Immature natural killer cell (primary cell): ENCODE data around the gene SYNPO. TPM values are rescaled to one million over a fixed set of nuclear protein-coding genes. Genes with fewer than 3 reads are reported as not detected.

ENCODE experiments used
- DNase-seq, 3 donors: peaks; one replicate each; pipeline ENCODE4 v3.0.0; 2022; ENCODE audit warnings: mixed read lengths in 1 of 3
- H3K27ac Mint-ChIP-seq, 6 donors: one replicate each; pipeline ENCODE4 v1.8.0; 2020; ENCODE audit warnings: mixed read lengths in 6 of 6, mild to moderate bottlenecking in 5 of 6, inconsistent platforms in 4 of 6, moderate library complexity in 3 of 6
- H3K27me3 Mint-ChIP-seq, 3 donors: one replicate each; pipeline ENCODE4 v1.8.0; 2020 to 2021; ENCODE audit warnings: low read depth in 3 of 3, mild to moderate bottlenecking in 3 of 3, mixed read lengths in 3 of 3, moderate library complexity in 3 of 3, inconsistent platforms in 1 of 3
- H3K36me3 Mint-ChIP-seq, 3 donors: one replicate each; pipeline ENCODE4 v1.8.0; 2020; ENCODE audit warnings: mixed read lengths in 3 of 3, inconsistent platforms in 2 of 3, mild to moderate bottlenecking in 2 of 3
- H3K4me1 Mint-ChIP-seq, 2 donors: one replicate each; pipeline ENCODE4 v1.8.0; 2020; ENCODE audit warnings: inconsistent platforms in 2 of 2, mild to moderate bottlenecking in 2 of 2, mixed read lengths in 2 of 2, moderate library complexity in 1 of 2
- H3K4me3 Mint-ChIP-seq, 5 donors: one replicate each; pipeline ENCODE4 v1.8.0; 2020; ENCODE audit warnings: mild to moderate bottlenecking in 5 of 5, mixed read lengths in 5 of 5, inconsistent platforms in 3 of 5, moderate library complexity in 3 of 5
- H3K9me3 Mint-ChIP-seq, 6 donors: one replicate each; pipeline ENCODE4 v1.8.0; 2020; ENCODE audit warnings: mild to moderate bottlenecking in 6 of 6, mixed read lengths in 6 of 6, inconsistent platforms in 4 of 6, moderate library complexity in 3 of 6
- polyA plus RNA-seq, 3 donors: library from polyadenylated mRNA; unstranded; fragments of 300-500 nt; fragmentation: Illumina TruSeq; gene quantifications; one replicate each; pipeline ENCODE4 v1.2.3, GENCODE V29; 2021

Gene SYNPO
- polyA plus RNA-seq, 3 donors from 2014 or later: not detected

DNA sequence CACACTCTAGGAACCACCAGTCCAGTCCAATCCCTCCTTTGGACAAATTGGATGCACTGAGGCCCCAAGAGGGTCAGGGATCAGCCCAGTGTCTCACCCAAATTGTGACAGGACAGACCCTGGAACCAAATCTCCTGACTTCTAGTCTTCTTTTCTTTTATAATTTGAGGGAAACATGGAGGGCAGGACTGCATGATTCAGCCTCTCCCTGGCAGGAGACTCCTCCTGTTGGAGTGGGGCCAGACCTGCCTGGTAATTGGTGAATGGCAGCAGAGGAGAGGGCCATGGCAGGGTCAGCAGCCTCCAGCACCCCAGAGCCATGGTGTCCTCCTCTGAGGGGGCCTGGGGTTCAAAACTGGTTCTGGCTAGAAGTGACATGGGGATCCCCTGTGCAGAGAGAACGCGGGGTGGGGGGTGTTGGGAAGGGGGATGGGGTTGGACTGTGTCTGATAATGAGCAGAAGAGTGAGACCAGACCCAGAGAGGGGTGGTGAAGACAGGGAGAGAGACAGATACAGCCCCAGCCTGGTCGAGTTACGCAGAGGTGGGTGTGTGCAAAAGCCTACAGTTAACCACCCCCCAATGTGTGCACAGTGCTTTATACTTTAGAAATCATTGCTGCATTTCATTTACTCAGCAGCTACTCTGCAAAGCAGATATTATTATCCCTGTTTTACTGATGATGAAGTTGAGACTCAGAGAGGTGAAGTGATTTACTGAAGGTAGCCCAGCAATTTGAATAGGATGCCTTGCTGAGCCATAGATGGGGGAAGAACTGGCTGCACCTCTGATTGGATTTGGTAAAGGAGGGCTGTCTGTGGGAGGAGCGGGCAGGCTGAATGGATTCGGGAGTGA is 3.8 kb upstream of the SYNPO start:
- Mint-ChIP-seq H3K27me3 (peaks cover 5 to 15% (median 5%) of the 10 kb centered on the region in 3 donors), H3K36me3 (no peaks in the 10 kb centered on the region), H3K9me3 (no peaks in the 10 kb centered on the region), H3K27ac (no peak overlapping the region), H3K4me3 (no peak overlapping the region), H3K4me1 (no peaks in the 10 kb centered on the region)
- no peak for DNase-seq

DNA sequence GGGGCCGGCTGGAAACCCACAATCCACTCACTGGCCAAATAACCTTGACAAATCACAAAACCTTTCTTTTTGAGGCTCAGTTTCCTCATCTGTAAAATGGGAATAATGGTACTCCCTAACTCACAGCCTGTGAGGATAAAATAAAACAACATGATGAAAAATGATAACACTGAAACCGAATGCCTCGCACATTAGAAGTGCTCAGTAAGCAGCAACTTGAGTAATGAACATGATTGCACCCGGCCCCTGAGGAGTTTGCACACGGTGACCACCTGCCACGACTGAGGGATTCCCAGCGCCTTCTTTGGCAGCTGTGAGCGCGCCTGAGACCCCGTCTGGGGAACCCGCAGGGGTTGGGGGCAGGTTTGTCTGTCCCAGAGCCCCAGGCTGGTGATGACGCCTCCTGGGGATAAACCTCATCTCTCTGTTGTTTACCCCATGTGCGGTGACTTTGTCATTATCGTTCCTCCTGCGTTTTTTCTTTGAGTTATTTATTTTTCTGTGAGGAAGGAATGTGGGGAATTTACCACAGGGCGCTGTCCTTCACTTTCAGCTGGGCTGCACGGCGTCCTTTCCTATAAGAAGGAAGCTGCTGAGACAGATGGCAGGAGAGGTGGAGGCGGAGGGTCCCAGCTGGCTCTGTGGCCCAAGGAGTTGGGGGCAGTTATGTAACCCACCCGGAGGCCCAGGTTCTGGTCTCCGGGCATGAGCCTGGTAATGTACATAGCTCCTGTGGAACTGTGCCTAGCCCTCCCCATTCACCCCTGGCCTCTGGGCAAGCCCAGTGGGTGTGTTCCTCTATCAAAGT is 3.0 kb upstream of the SYNPO start:
- Mint-ChIP-seq H3K27me3 (peaks cover 5 to 15% (median 5%) of the 10 kb centered on the region in 3 donors), H3K36me3 (no peaks in the 10 kb centered on the region), H3K4me3 (no peak overlapping the region), H3K4me1 (no peaks in the 10 kb centered on the region), H3K9me3 (no peaks in the 10 kb centered on the region), H3K27ac (no peak overlapping the region)
- no peak for DNase-seq

DNA sequence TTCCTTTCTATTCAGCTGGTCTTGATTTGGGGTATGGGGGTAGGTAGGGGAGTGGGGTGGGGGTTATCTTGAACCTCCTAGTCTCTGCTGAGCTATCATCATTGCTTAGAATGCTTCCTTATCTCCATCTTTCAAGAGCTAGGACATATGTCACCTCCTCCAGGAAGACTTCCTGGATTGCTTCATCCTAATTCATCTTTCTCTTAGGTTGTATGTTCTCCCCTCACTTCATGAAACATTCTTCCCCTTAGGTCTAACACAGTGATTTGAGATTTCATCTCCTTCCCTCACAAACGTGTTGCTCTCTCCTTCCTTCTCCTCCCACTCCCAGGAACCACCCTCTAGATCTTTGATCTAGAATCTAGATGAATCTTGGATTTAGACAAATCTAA is 2.4 kb upstream of the SYNPO start:
- DNase-seq: no peak
- H3K27me3 Mint-ChIP-seq: peaks cover 3 to 15% (median 7%) of the 10 kb centered on the region in 3 donors
- H3K4me3 Mint-ChIP-seq: no peak overlapping the region
- H3K4me1 Mint-ChIP-seq: no peaks in the 10 kb centered on the region
- no peak overlapping the region for H3K27ac Mint-ChIP-seq
- H3K9me3 Mint-ChIP-seq: no peaks in the 10 kb centered on the region
- no peaks in the 10 kb centered on the region for H3K36me3 Mint-ChIP-seq

DNA sequence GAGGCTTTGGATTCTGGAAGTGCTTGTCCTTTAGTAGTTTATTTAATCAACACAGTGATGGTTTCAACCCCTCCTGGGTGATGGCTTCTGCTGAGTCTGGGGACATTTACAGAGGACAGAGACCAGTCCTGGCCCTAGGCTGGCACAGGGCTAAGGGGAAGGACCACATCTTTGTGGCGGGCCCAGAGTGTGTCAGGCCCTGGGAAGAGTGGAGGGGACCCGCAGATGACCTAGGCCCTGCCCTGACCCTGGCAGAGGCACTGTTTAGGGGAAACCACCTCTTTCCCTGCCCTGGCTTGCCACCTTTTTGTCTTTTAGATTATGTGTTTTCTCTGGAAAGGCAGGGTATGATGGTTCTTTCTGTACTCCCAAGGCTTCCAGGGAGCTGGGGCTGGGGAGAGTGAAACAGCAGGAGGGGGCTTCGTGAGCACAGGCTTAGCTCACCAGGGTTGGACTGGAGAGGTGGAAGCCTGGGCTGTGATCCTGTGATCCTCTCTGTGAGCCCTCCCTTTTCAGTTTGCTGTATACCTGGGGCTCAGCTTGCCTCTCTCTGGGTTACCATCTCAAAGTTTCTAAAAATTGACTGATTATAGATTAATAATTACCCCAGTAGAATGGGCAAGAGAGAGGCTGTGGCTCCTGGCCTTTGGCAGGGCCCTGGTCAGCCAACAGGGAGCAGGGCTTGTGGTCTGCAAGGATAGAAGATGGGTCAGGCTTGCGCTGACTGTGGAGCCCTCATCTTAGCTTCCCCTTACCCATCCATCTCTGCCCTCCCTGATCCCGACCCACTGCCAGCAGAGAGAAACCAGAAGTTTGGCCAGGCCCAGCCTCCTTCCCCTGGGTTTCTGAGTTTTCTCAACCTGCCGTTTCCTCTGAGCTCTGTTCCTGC is 1.7 kb upstream of the SYNPO start:
- H3K4me3 Mint-ChIP-seq: no peak overlapping the region
- no peak for DNase-seq
- H3K4me1 Mint-ChIP-seq: no peaks in the 10 kb centered on the region
- H3K27ac Mint-ChIP-seq: no peak overlapping the region
- H3K27me3 Mint-ChIP-seq: peaks cover 3 to 11% (median 8%) of the 10 kb centered on the region in 3 donors
- no peaks in the 10 kb centered on the region for H3K9me3 Mint-ChIP-seq
- H3K36me3 Mint-ChIP-seq: no peaks in the 10 kb centered on the region

DNA sequence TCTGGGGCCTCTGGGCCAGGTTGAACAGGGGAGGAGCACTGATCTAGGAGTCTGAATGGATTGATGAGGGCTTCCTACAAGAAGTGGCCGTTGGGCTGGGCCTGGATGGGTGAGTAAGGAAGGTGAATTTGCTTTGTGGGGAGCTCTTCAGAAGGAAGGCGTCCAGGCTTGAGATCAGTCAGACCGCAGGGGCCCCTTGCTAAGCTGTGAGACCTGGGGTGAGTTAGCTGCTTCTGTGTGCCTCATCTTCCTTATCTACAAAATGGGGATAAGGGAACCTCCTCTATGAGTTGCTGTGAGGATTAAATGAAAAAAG is 1.1 kb upstream of the SYNPO start:
- Mint-ChIP-seq H3K36me3 (no peaks in the 10 kb centered on the region), H3K27ac (no peak overlapping the region), H3K9me3 (no peaks in the 10 kb centered on the region), H3K4me3 (no peak overlapping the region), H3K27me3 (peaks cover 0 to 11% (median 8%) of the 10 kb centered on the region in 3 donors), H3K4me1 (no peaks in the 10 kb centered on the region)
- DNase-seq: no peak

DNA sequence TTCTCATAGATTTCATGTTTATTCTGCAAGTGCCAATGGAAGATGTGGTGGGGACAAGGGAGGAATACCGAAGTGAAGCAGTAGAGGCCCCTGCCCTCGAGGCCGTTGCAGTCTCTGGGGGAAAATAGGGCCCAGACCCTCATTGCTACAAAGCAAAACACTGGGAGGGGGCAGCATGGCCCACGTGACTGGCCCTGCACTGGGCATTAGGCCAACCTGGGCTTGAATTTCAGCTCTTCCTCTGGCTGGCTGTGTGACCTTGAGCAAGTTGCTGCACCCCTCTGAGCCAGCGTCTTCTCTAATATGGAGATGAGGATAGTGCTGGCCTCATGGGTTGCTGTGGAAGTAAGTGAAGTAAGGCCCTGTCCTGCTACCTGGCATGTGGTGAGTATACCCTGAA is 709 bp upstream of the SYNPO start:
- Mint-ChIP-seq H3K9me3 (no peaks in the 10 kb centered on the region), H3K4me3 (no peak overlapping the region), H3K27ac (no peak overlapping the region), H3K4me1 (no peaks in the 10 kb centered on the region), H3K27me3 (peaks cover 0 to 9% (median 9%) of the 10 kb centered on the region in 3 donors), H3K36me3 (no peaks in the 10 kb centered on the region)
- no peak for DNase-seq

DNA sequence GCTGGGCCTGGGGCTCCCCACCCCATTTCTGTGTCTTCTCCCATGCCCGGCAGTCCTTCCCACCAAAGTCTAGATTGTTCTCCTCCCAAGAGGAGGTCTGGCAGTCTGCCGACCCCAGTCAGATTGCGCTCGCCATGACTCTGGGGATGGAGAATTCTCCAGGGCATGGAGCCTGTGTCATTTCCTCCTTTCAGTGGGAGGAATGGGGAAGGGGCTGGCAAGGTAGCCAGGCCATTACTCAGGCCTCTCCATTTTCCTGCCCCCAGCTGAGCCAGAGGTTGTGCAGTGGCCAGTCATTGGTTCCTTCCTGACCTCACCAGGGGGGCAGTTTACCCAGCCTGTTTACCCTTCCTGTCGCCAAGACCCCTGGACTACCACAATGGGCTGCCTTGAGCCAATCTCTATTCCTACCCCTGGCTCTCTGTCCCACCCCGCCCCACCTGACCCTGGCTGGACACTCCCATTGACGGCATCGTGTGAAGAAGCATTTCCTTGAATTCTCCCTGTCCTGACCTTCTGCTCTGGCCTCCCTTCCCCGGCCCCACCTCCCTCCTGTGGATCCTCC is 628 bp downstream of the SYNPO start:
- H3K27ac Mint-ChIP-seq: no peak overlapping the region
- no peak overlapping the region for H3K4me3 Mint-ChIP-seq
- no peaks in the 10 kb centered on the region for H3K36me3 Mint-ChIP-seq
- no peaks in the 10 kb centered on the region for H3K9me3 Mint-ChIP-seq
- no peaks in the 10 kb centered on the region for H3K4me1 Mint-ChIP-seq
- H3K27me3 Mint-ChIP-seq: peaks cover 0 to 6% (median 5%) of the 10 kb centered on the region in 3 donors
- no peak for DNase-seq

DNA sequence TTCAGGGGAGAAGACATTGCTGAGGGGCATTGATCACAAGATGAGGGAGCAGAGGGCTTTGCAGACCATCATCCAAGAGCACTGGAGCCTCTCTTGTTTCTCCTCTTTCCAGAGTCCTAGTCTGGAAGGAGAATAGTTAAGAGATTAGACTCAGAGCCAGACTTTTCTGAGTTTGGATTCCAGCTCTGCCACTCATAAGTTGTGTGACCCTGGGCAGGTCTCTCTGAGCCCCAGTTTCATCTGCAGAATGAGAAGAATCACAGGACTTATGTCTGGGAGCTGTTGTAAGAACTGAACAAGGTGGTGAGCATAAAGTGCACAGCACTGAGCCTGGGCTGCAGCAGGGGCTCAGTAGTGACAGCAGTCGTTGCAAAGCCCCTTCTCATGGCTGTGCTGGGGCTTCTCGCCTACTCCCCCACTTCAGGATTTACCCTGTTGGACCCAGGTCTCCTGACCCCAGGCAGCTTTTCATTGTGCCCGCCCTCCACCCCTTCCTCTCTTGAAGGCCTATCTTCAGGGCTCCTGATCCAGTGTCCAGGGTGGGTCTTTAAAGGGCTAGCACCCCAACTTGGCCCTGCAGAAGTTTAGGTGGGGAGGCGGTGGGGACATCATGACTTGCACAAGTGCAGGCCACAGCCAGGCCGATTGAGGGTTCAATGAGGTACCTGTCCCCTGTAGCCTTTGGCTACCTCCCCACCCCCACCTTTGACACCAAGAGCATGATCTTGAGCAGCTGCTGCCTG is 1.5 kb downstream of the SYNPO start:
- Mint-ChIP-seq H3K27ac (no peak overlapping the region), H3K4me1 (no peaks in the 10 kb centered on the region), H3K4me3 (no peak overlapping the region), H3K36me3 (no peaks in the 10 kb centered on the region), H3K27me3 (peaks cover 0 to 5% (median 3%) of the 10 kb centered on the region in 3 donors), H3K9me3 (no peaks in the 10 kb centered on the region)
- no peak for DNase-seq

DNA sequence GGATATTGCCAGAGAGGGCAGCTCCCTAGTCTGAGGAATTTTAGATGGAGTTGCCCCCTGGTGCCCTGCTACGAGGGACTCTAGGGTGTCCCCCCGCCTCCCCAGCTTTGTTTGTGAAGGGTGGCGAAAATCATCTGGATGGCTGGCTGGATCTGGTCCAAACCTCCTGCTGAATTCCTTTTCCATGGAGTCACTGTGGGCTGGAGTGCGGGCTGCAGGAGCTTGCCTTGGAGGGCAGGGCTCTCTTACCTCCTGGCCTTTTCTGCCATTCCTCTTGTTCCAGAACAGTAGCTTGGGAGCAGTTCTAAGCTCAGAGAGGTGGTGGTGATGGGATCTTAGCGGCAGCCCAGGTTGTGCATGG is 2.1 kb downstream of the SYNPO start:
- no peaks in the 10 kb centered on the region for H3K36me3 Mint-ChIP-seq
- no peak for DNase-seq
- no peak overlapping the region for H3K27ac Mint-ChIP-seq

DNA sequence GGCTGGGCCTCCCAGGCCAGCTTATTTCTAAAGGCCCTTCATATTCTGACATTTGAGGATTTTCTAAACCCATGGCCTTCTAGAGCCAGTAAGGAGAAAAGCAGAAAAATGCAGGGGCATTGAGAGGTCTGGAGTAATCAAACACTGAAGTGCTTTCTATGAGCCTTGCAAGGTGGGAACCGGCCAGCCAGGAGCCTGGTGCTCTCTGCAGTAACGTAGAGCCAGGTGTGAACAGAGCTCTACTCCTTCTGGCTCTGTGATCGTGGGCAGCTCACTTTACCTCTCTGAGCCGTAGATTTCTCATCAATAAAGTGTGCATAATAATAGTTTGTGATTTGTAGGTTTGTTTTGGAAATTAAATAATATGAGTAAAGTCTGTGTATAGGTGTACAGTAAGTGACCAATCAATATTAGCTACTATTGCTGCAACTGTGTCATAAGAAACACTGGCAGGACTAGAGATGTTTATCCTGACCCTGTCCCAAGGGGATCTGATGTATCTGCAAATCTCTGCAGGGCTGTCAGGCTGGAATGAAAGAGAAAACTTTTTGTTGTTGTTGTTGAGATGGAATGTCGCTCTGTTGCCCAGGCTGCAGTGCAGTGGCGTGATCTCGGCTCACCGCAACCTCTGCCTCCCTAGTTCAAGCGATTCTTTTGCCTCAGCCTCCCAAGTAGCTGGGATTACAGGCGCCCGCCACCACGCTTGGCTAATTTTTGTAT is 2.7 kb downstream of the SYNPO start:
- Mint-ChIP-seq H3K9me3 (no peaks in the 10 kb centered on the region), H3K27me3 (peaks cover 2 to 5% (median 2%) of the 10 kb centered on the region in 3 donors), H3K4me1 (no peaks in the 10 kb centered on the region), H3K4me3 (no peak overlapping the region), H3K36me3 (no peaks in the 10 kb centered on the region), H3K27ac (no peak overlapping the region)
- DNase-seq: no peak

More for the DNA sequence above, 2.1 kb downstream of the SYNPO start:
- no peak overlapping the region for H3K4me3 Mint-ChIP-seq
- H3K9me3 Mint-ChIP-seq: no peaks in the 10 kb centered on the region
- H3K27me3 Mint-ChIP-seq: peaks cover 1 to 5% (median 2%) of the 10 kb centered on the region in 3 donors
- H3K4me1 Mint-ChIP-seq: no peaks in the 10 kb centered on the region

DNA sequence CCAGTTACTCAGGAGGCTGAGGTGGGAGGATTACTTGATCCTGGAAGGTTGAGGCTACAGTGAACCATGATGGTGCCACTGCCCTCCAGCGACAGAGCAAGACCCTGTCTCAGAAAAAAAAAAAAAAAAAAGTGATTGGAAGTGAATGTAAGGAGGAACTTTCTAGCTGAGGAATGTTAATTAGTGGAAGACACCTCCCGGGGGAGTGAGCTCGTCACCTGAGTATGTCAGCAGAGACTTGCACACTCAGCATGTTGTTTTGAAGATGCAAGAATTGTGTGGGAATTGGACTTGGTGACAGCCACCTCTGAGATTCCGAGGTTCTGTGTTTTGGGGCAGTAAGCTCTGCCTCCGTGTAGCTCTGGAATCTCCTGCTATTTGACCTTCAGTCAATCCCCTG is 3.6 kb downstream of the SYNPO start:
- no peak for DNase-seq
- no peak overlapping the region for H3K4me3 Mint-ChIP-seq
- H3K27ac Mint-ChIP-seq: no peak overlapping the region
- peaks cover 2 to 5% (median 2%) of the 10 kb centered on the region in 3 donors for H3K27me3 Mint-ChIP-seq
- no peaks in the 10 kb centered on the region for H3K36me3 Mint-ChIP-seq
- no peaks in the 10 kb centered on the region for H3K4me1 Mint-ChIP-seq
- no peaks in the 10 kb centered on the region for H3K9me3 Mint-ChIP-seq

DNA sequence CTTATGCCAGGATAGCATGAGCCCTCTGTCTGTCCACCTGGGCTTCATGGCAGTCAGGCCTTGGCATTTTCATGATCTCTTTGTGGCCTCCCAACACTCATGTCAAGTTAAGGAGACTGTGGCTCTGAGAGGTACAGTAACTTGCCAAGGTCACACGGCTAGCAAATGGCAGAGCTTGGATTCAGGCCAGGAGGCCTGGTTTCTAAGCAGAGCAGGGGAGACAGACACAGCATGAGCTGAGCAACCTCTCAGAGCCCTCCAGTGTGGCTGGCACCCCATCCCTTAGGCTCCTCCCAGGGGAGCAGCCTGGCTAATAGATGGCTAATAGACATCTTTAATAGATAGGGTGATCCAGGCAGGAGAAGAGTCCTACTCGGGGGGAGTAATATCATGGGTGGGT is 4.1 kb downstream of the SYNPO start:
- Mint-ChIP-seq H3K27me3 (peaks cover 2 to 5% (median 2%) of the 10 kb centered on the region in 3 donors), H3K27ac (no peak overlapping the region), H3K4me1 (no peaks in the 10 kb centered on the region), H3K9me3 (no peaks in the 10 kb centered on the region), H3K36me3 (no peaks in the 10 kb centered on the region), H3K4me3 (no peak overlapping the region)
- DNase-seq: no peak
